SU-DHL-6 (cell line): Measurements from ENCODE around the gene ATP10A.

Experiments
- EZH2phosphoT487 ChIP-seq: fragments of 200-600 bp; sonication (generic), shearing (Covaris generic); conservative IDR thresholded peaks from 2 replicates; pipeline ENCODE4 v1.6.1; 2018; ENCODE audit warnings: mild to moderate bottlenecking, antibody characterized with exemption, low read length, moderate library complexity, mixed read lengths
- TF ChIP-seq, protein P1 (sequence below): fragments of 200-600 bp; sonication (generic); IDR thresholded peaks from one replicate; pipeline ENCODE4 v1.5.1; 2017; ENCODE audit warnings: antibody characterized with exemption, mild to moderate bottlenecking, low read length, moderate library complexity; ENCODE audit not compliant: insufficient read depth, poor library complexity, severe bottlenecking

DNA sequence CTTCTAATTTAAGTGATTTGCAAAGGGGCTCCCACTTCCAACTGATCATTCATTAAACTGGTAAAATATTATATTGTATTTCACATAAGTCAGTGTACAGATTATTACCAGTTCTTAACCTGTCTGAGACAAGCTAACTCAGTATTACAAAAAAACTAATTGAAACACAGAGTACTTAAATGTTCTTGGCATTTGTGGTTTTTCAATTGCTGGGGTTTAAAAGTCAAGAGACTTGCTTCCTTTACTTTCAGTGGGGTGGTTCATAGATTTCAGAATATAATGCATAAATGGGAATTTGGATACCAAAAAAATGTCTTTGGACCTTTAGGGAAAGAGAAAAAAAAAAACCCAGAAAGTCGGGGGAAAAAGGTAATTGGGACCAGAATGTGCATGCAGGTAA is 85.0 kb downstream of the ATP10A start:
- TF ChIP-seq, protein P1, sequence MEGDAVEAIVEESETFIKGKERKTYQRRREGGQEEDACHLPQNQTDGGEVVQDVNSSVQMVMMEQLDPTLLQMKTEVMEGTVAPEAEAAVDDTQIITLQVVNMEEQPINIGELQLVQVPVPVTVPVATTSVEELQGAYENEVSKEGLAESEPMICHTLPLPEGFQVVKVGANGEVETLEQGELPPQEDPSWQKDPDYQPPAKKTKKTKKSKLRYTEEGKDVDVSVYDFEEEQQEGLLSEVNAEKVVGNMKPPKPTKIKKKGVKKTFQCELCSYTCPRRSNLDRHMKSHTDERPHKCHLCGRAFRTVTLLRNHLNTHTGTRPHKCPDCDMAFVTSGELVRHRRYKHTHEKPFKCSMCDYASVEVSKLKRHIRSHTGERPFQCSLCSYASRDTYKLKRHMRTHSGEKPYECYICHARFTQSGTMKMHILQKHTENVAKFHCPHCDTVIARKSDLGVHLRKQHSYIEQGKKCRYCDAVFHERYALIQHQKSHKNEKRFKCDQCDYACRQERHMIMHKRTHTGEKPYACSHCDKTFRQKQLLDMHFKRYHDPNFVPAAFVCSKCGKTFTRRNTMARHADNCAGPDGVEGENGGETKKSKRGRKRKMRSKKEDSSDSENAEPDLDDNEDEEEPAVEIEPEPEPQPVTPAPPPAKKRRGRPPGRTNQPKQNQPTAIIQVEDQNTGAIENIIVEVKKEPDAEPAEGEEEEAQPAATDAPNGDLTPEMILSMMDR, result no peak
- TF ChIP-seq EZH2phosphoT487, result no peak
